CD4-positive, alpha-beta T cell treated with Interleukin-1 beta for 1 hour (primary cell): ENCODE results near the gene RNF151.
"Not testable (repeated sequence)": the region's sequence is repeated elsewhere in the genome, so short reads cannot be mapped to it uniquely, and the experiment has no call there.

ENCODE experiments used
- DNase-seq, 2 donors: peaks; one replicate each; pipeline ENCODE4 v3.0.0-alpha.2; 2020 to 2022

The RNF151 gene

GRCh38 chr16:2009791-2010510, 43.3 kb downstream of the RNF151 start, which contains the start of gene ZNF598:
Gene ZNF598 (minus strand): TSS chr16:2009821.
- peak; percentile 83 to 86 for DNase-seq

DNA sequence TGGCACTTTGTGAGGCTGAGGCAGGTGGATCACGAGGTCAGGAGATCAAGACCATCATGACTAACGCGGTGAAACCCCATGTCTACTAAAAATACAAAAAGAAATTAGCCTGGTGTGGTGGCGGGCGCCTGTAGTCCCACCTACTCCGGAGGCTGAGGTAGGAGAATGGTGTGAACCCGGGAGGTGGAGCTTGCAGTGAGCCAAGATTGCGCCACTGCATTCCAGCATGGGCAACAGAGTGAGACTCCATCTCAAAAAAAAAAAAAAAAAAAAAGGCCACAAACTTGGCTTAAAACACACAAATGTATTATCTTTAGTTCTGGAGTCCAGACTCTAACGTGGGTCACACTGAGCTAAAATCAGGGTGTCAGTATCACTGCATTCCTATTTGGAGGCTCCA, 45.1 kb downstream of the RNF151 start:
- not testable (repeated sequence) for DNase-seq

- DNase-seq: no peak
Observed at GRCh38 chr16:2013527-2013926, 46.9 kb downstream of the RNF151 start.

DNA sequence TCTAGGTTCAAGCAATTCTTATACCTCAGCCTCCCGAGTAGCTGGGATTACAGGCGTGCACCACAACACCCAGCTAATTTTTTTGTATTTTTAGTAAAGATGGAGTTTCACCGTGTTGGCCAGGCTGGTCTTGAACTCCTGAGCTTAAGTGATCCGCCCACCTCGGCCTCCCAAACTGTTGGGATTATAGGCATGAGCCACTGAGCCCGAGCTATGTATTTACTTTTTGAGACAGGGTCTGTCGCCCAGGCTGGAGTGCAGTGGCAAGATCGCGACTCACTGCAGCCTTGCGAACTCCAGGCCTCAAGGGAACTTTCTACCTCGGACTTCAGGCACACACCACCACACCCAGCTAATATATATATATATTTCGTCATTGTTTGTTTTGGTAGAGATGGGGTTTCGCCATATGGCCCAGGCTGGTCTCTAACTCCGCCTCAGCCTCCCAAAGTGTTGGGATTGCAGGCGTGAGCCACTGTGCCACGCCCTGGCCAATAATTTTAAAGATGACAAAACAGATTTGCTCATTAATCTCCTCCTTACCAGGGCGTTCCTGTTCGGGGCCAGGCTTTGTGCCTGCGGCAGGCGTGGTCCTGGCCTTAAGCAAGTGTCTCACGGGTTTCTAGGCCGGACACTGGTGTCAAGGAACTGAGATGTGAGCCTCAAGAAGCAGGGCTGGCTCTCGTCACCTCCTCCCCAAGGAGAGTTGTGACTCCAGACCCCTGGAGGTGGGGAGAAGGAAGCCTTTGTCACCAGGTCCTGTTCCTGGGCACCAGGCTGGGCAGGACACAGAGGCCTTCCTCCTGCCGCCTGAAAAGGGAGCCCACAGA, 48.7 kb downstream of the RNF151 start:
- peak in 1 of 2 donors; percentile 58 for DNase-seq

DNA sequence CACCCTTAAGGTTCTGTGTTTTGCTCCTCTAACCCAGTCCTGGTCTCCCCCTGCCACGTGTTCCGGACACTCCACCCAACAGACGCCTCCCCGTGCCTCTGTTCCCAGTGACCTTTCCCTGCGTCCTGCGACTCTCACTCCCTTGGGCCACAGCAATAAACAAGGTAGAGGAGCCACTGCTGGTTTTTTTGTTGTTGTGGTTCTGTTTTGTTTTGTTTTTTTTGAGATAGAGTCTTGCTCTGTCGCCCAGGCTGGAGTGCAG, 49.2 kb downstream of the RNF151 start:
- no peak for DNase-seq

- no peak for DNase-seq
Observed at GRCh38 chr16:2016407-2016922, 49.8 kb downstream of the RNF151 start.
